Stimulated activated CD4-positive, alpha-beta T cell treated with anti-CD3 and anti-CD28 coated beads, Interleukin-1b, Interleukin-23, amount 100 ng/mL, for 1 hour (primary cell): ENCODE measurements around the gene RDH13.
A peak's percentile ranks its signal among the peaks of the same experiment; 100 is the strongest.
"Not testable (repeated sequence)": the region's sequence is repeated elsewhere in the genome, so short reads cannot be mapped to it uniquely, and the experiment has no call there.

Experiments
- DNase-seq, 2 donors: peaks; one replicate each; pipeline ENCODE4 v3.0.0-alpha.2; 2020; ENCODE audit warnings: low read depth in 2 of 2

Gene RDH13, protein sequence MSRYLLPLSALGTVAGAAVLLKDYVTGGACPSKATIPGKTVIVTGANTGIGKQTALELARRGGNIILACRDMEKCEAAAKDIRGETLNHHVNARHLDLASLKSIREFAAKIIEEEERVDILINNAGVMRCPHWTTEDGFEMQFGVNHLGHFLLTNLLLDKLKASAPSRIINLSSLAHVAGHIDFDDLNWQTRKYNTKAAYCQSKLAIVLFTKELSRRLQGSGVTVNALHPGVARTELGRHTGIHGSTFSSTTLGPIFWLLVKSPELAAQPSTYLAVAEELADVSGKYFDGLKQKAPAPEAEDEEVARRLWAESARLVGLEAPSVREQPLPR

DNA sequence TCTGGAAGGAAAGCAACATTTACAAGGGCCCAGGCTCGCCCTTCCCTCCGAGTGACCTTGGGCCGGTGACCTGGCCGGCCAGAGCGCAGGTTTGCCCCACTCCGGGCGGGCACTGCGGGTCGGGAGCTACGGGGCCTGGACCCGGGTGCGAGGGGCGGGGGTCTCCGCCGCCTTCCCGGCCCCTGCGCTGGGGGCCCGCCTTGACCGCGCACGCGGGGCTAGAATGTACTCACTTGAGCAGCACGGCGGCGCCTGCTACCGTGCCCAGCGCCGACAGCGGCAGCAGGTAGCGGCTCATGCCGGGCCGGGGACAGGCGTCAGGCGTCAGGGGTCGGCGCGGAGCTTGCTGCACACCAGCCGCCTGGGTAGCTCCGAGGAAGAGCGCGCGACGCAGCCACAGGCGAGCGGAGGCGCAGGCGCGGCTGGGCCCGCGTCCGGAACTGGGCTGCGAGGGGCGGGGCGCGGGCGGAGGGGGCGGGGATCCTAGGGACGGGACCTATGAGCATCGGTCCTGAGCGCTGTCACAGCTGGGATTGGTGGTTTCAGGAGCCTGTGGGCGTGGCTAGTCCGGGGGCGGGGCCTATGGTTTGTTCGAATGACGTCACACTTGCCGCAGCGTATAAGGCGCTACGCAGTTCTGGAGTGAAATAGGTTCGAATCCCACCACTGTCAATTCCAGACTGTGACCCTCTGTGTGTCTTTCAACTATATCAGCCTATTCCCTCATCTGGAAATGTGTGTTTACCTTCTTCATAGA, at the start of gene RDH13:
Gene RDH13, minus strand, starts transcription at position 414 of the 757 bp plus-strand sequence. Its CDS starts 116 bp downstream, at position 298.
- peak; percentile 96 to 100 for DNase-seq

GRCh38 chr19:55112246-55112776, 49.4 kb upstream of the RDH13 start:
- DNase-seq = no peak

- no peak for DNase-seq
Measured at GRCh38 chr19:55111238-55111831, 48.4 kb upstream of the RDH13 start.

DNA sequence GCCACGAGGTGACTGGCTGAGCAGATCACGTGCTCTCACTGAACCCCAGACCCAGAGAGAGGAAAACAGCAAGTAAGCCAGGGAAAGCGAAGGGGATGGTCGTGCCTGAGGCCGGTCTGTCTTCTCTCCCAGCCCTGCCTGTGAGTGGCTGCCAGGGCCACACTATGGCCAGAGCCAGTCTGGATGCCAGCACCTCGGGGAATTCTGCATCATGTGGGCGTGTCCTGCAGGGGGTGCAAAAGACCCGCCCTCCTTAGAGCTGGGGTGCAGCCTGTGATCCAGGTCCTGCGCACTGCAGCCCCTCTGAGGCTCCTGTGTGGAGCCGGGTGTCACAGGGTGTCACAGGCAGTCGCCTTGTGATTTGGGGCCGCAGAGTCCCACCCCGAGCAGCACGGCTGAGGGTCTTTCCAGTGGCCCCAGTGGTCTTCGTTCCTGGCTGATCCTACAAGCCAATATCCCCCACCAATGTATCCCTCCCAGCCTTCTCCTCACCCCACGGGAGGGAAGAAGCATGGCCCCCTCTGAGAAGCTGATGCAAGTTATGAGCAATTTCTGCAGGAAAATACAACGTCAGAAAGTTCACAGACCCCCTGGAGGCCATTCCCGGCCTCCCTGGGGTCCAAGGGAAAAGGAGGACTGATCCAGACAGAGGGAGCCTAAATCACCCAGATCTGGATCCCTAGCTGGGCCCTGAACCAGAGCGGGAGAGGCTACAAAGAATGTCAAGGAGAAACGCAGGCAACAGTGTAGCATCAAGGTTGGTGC, 46.8 kb upstream of the RDH13 start:
- DNase-seq = no peak

DNA sequence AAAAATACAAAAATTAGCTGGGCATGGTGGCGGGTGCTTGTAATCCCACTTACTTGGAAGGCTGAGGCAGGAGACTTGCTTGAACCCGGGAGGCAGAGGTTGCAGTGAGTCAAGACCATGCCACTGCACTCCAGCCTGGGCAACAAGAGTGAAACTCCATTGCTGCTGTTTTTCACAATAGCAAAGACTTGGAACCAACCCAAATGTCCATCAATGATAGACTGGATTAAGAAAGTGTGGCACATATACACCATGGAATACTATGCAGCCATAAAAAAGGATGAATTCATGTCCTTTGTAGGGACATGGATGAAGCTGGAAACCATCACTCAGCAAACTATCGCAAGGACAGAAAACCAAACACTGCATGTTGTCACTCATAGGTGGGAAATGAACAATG, 44.3 kb upstream of the RDH13 start:
- DNase-seq = not testable (repeated sequence)

DNA sequence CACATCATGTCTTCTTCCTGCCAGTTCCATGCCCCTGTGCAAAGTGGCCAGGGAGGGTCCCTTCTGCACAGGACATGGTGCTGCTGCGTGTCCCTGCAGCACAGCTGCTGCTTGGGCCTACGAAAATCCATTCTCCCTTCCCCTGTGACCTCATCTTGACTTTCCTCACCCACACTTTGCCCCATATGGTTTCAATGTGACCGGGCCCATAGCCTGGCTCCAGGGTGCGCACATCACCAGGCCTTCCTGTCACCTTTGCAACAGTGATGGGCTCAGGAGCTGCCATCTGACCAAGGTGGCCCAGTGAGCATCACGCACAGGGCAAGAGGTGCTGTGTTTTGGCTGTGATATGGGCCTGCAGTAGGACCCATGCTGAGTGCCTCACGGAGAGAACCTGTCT, 43.6 kb upstream of the RDH13 start:
- DNase-seq = no peak

DNA sequence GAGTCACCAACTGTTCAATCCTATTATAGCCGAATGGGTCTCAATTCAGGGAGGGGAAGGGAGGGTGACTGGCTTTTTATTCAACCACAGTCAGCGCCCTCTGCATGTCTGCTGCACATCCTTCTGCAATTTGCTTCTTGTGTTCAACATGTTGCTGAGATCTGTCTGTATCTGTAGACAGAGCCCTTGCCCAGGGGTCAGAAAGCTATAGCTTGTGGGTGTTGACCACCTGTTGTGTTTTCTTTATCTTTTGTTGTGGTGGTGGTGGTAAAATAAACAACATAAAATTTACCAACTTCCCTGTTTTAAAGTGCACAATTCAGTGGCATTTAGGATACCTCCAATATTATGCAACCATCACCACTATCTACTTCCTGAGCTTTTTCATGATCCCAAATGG, 42.3 kb upstream of the RDH13 start:
- no peak for DNase-seq

GRCh38 chr19:55103190-55103589, 40.2 kb upstream of the RDH13 start:
- no peak for DNase-seq

DNA sequence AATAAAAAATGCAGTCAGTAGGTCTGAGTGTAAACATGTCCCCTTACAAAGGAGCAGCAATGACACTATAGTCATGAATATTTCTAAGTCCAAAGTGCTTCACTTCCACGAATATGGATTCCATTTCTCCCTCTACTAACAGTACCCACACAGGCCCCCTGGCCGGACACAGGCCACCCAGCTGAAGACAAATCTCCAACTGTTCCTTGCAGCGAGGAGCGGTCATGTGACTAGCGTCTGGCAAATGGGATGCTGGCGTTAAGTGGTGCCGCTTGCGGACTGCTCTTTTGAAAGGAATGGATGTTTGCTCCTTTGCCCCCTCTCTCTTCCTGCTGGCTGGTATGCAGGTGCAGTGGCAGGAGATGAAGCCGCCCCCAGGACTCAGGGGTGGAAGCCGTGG, 38.3 kb upstream of the RDH13 start:
- DNase-seq = no peak

- DNase-seq = no peak
Measured at GRCh38 chr19:55099557-55100506, 36.9 kb upstream of the RDH13 start.

GRCh38 chr19:55098716-55099556, 36.0 kb upstream of the RDH13 start:
- no peak for DNase-seq

DNA sequence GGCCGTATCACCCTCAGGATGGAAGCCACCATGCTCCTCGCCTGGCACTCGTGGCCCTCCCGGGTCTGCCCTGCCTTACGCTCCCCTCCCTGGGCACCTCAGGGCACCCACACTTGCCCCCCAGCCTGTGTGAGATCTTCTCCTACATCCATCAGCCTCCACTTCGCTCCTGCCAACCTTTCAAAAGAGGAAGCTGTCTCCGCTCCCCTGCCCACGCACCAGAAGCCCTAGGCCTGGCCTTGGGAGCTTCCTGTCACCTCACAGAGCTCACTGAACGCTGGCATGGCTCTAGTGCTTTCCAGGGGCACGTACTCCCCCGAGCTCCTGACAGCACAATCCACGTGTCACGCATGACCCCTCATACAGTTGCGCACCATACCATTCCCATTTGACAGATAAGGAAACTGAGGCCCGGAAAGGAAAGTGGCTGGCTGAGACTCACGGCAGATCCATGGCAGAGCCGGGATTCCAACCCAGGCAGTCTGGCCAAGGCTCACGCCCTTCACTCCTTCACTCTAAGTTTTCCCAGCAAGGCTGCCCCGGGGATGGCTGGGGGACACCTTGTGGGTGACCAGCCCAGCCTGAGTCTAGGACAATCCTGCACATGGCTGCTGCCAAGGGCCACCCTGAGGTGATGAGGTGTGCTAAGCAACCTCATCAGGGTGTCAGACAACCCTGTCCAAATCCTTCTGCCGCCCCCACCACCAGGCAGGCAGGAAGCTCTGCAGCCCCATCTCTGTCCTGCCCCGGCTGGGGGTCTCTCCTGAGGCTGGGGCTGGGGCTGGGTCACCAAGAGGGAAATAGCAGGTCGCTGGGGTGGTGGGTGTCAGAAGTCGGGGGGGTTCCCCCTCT, 35.1 kb upstream of the RDH13 start:
- DNase-seq = no peak

DNA sequence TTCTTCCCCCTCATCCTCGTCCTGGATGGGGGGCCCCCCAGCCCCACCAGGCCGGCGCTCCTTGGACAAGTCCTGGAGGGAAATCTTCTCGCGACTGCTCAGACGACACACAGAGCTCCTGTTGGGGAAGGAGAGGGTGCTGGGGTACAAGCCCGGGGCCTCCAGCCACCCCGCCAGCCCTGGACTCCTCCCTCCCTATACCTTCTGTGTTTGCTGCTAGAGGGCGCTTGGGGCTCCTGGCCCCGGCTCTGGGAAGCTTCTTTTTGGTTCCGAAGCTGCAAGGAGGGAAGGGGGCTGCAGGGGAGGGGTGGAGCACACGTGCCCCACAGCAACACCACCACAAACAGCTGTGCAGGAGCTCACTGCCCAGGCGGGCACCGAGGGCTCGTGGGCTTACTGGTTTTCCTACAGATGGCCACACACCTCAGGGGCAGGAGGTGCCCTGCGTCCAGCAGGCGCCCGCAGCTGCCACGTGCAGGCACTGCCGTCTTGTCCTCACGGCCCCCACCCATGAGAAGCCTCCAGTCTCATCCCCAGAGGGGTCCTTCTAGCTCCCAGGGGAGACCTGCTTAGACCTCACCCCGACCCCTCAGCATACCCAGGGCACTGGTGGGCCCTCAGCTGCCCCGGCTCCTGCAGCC, 33.2 kb upstream of the RDH13 start:
- DNase-seq = no peak

GRCh38 chr19:55095260-55096060, 32.5 kb upstream of the RDH13 start:
- DNase-seq = no peak

- DNase-seq = no peak
Measured at GRCh38 chr19:55094456-55095259, 31.7 kb upstream of the RDH13 start.
